NCI-H2029 (cell line): Measurements from ENCODE around the gene SLC51A.
"Not testable (repeated sequence)": the region's sequence is repeated elsewhere in the genome, so short reads cannot be mapped to it uniquely, and the experiment has no call there.

ENCODE experiments used
- DNase-seq: peaks from one replicate; lab custom pipeline; 2025; lab: John Stamatoyannopoulos, UW

The SLC51A gene

GRCh38 chr3:196238612-196239560 is 22.6 kb downstream of the SLC51A start:
- no peak for DNase-seq

GRCh38 chr3:196240424-196240823 is 24.1 kb downstream of the SLC51A start:
- DNase-seq: no peak

GRCh38 chr3:196241704-196242103 is 25.4 kb downstream of the SLC51A start:
- no peak for DNase-seq

- DNase-seq: not testable (repeated sequence)
These were observed 27.8 kb downstream of the SLC51A start for GRCh38 chr3:196244166-196244565.

- DNase-seq: no peak
These were observed 30.4 kb downstream of the SLC51A start for GRCh38 chr3:196246612-196247308.

- DNase-seq: no peak
These were observed 35.6 kb downstream of the SLC51A start for GRCh38 chr3:196251918-196252317.

- DNase-seq: no peak
These were observed 38.3 kb downstream of the SLC51A start for GRCh38 chr3:196254376-196255283.

GRCh38 chr3:196255776-196256175 is 39.4 kb downstream of the SLC51A start:
- DNase-seq: no peak

GRCh38 chr3:196260784-196261183 is 44.5 kb downstream of the SLC51A start:
- no peak for DNase-seq

GRCh38 chr3:196263819-196264218 is 47.5 kb downstream of the SLC51A start:
- no peak for DNase-seq

- no peak for DNase-seq
These were observed 52.2 kb downstream of the SLC51A start for GRCh38 chr3:196268284-196269163.

GRCh38 chr3:196270499-196270898 is 54.2 kb downstream of the SLC51A start:
- DNase-seq: no peak

- no peak for DNase-seq
These were observed 56.5 kb downstream of the SLC51A start for GRCh38 chr3:196272826-196273225.

GRCh38 chr3:196273655-196274054 is 57.3 kb downstream of the SLC51A start:
- DNase-seq: no peak

- DNase-seq: no peak
These were observed 58.3 kb downstream of the SLC51A start for GRCh38 chr3:196274585-196274984.

GRCh38 chr3:196275126-196275525 is 58.8 kb downstream of the SLC51A start:
- DNase-seq: no peak

GRCh38 chr3:196280689-196281440 is 64.5 kb downstream of the SLC51A start:
- DNase-seq: no peak

GRCh38 chr3:196281962-196282361 is 65.6 kb downstream of the SLC51A start:
- no peak for DNase-seq
